Neural progenitor cell (in vitro differentiated cells): ENCODE results near the gene SUPT3H.

Experiments
- CTCF ChIP-seq: fragments of 200-600 bp; sonication (generic); IDR thresholded peaks from 2 replicates; pipeline ENCODE4 v1.5.1; 2017; ENCODE audit warnings: antibody characterized with exemption, mild to moderate bottlenecking
- EZH2 ChIP-seq: fragments of 200-600 bp; sonication (generic); IDR thresholded peaks from 2 replicates; pipeline ENCODE4 v1.6.1; 2017; ENCODE audit warnings: antibody characterized with exemption, mild to moderate bottlenecking, moderate library complexity
- EZH2phosphoT487 ChIP-seq: fragments of 200-600 bp; sonication (generic); IDR thresholded peaks from 2 replicates; pipeline ENCODE4 v1.6.1; 2017; ENCODE audit warnings: antibody characterized with exemption

GRCh38 chr6:45275358-45275757, 102.4 kb downstream of the SUPT3H start:
- TF ChIP-seq EZH2 (no peak), CTCF (no peak), EZH2phosphoT487 (no peak)
